ENCODE measurements around the gene PTPRN2.

- TF ChIP-seq CTCF (conservative IDR thresholded peaks at IDR 0.05 in 1 of 2, IDR thresholded peaks at IDR 0.05 in 1 of 2; ENCODE audit: extremely low read depth in 1 of 2, insufficient read depth in 1 of 2, low read depth in 1 of 2, low read length in 2 of 2), result no peak
- no peak for TF ChIP-seq EZH2 (IDR thresholded peaks at IDR 0.05; ENCODE audit: borderline replicate concordance, low read length)
Measured at GRCh38 chr7:158547817-158548216, 39.8 kb downstream of the PTPRN2 start.

Data from mammary epithelial cell (primary cell).